ENCODE measurements around the gene ITGB8. TPM values are rescaled to one million over a fixed set of nuclear protein-coding genes. Genes with fewer than 3 reads are reported as not detected.

ITGB8 gene
- total and polyA plus RNA-seq, 12 donors, result 1.1 to 16.4 (median 6.3) TPM

DNA sequence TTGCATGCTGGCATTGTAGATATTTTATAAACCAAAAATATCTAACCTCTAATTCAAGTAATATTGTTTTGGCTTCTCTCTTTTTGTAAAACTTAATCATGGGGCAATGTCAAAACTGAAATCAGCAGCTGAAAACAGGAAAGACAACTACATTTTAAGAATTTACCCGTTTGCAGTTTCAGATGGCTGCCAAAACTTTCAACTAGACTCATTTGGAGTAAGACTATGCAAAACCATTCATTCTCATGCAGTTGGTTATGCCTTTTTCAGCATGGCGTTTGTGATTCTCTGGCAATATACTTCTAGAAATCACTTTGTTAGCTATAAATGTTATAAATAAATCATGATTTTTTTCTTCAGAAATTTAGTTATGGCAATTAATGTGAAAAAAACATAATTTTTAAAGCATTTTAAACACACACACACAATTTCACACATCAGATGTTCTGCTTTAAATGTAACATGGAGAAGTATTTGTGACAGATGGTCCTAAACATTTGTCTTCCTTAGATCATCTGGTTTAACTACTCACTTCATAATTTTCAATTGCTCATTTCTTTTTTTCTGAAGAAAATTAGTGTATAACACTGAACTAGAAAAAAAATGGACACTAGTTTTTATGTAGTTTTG is 116.4 kb downstream of the ITGB8 start:
- no peaks in the 10 kb centered on the region for H3K4me1 ChIP-seq (replicated peaks in 1 of 2)
- TF ChIP-seq, protein P1, sequence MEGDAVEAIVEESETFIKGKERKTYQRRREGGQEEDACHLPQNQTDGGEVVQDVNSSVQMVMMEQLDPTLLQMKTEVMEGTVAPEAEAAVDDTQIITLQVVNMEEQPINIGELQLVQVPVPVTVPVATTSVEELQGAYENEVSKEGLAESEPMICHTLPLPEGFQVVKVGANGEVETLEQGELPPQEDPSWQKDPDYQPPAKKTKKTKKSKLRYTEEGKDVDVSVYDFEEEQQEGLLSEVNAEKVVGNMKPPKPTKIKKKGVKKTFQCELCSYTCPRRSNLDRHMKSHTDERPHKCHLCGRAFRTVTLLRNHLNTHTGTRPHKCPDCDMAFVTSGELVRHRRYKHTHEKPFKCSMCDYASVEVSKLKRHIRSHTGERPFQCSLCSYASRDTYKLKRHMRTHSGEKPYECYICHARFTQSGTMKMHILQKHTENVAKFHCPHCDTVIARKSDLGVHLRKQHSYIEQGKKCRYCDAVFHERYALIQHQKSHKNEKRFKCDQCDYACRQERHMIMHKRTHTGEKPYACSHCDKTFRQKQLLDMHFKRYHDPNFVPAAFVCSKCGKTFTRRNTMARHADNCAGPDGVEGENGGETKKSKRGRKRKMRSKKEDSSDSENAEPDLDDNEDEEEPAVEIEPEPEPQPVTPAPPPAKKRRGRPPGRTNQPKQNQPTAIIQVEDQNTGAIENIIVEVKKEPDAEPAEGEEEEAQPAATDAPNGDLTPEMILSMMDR (IDR thresholded peaks at IDR 0.05), result no peak
- no peak for TF ChIP-seq POLR2A (IDR thresholded peaks at IDR 0.05)
- no peak for DNase-seq
- no peak overlapping the region for H3K27ac ChIP-seq
- no peaks in the 10 kb centered on the region for H3K9me3 ChIP-seq (replicated peaks in 1 of 3)
- H3K36me3 ChIP-seq (replicated peaks in 1 of 2), result no peaks in the 10 kb centered on the region
- no peaks in the 10 kb centered on the region for H3K27me3 ChIP-seq
- 33 to 45% (median 41%) methylated on average over 2 of the region's 2 CpGs for WGBS, 4 donors
- intact Hi-C loops (cut with DNase I), result loop anchor here in 1 of 2 donors (10.0 kb wide), 1 partner anchor 58 kb away; no protein-coding TSS in a partner anchor
- no peak overlapping the region for H3K4me3 ChIP-seq

DNA sequence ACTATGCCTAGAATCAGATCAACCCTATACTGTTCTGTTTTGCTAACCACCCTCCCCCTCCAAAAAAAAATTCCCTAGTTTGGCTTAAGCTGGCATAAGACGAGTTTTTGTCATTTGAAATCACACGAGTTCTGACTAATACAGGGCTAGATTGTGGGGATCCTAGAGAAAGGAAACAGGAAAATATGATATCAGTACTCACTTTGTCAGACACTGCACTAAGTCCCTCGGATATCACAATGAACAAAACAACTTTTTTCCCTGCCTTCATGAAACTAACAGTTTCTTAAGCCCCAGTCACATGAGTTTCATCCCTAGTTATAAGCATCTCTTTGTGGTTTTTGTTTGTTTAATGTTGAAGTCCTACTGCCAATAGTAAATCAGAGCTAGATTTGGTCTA is 118.5 kb downstream of the ITGB8 start:
- Histone ChIP-seq H3K9me3 (replicated peaks in 1 of 3) (no peaks in the 10 kb centered on the region), H3K27ac (no peak overlapping the region), H3K4me1 (replicated peaks in 1 of 2) (no peaks in the 10 kb centered on the region), H3K36me3 (replicated peaks in 1 of 2) (no peaks in the 10 kb centered on the region), H3K27me3 (no peaks in the 10 kb centered on the region), H3K4me3 (no peak overlapping the region)
- DNase-seq, result no peak
- 61 to 71% (median 62%) methylated on average over 3 of the region's 3 CpGs for WGBS, 4 donors
- TF ChIP-seq POLR2A (IDR thresholded peaks at IDR 0.05), result no peak
- TF ChIP-seq, protein P1 (IDR thresholded peaks at IDR 0.05), result no peak
- intact Hi-C loops (cut with DNase I), result loop anchor here in 1 of 2 donors (10.0 kb wide), 1 partner anchor 56 kb away; no protein-coding TSS in a partner anchor

DNA sequence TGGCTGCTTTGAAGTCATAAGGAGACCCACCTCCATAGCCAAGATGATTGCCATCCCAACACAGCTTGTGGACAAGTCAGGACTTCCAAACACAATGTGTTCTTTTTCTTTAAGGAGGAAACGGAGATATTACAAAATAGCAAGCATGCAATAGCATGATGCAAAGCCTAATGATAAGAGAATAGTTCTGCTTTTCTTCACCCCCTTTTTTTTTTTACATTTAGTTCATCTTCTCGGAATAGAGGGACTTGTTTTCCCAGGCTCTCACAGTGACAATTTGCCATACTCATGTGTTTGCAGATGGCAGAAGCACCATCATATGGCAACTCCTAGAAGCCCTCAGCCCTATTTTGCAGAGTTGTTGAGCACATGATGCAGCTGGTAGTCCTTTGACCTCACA is 119.8 kb downstream of the ITGB8 start:
- H3K27ac ChIP-seq, result no peak overlapping the region
- intact Hi-C loops (cut with DNase I), result no loop called here
- no peak for DNase-seq
- H3K4me3 ChIP-seq, result no peak overlapping the region
- no peaks in the 10 kb centered on the region for H3K9me3 ChIP-seq (replicated peaks in 1 of 3)
- TF ChIP-seq POLR2A (IDR thresholded peaks at IDR 0.05), result no peak
- TF ChIP-seq, protein P1 (IDR thresholded peaks at IDR 0.05), result no peak
- no peaks in the 10 kb centered on the region for H3K36me3 ChIP-seq (replicated peaks in 1 of 2)
- no peaks in the 10 kb centered on the region for H3K27me3 ChIP-seq
- WGBS, 4 donors, result 70 to 81% (median 75%) methylated on average over 2 of the region's 2 CpGs
- H3K4me1 ChIP-seq (replicated peaks in 1 of 2), result no peaks in the 10 kb centered on the region

DNA sequence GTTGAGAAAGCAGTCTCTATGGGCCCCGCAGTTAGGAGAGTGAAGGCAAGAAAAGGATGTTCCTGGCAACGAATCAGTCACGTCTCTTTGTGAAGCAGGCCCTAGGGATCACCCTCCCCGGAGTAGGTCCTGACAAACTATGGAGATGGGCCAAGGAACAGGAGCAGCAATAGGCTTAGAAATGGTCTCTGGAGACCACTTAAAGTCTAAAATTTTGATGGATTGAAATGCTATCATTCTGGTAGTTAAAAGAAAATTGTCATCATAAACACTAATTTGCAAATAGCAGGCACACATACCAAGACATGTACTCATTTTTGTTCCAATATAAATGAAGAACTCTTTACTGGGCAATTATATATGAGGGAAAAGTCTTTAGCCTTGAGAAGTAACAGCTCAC is 123.5 kb downstream of the ITGB8 start:
- no peaks in the 10 kb centered on the region for H3K27me3 ChIP-seq
- no peaks in the 10 kb centered on the region for H3K9me3 ChIP-seq (replicated peaks in 1 of 3)
- TF ChIP-seq, protein P1 (IDR thresholded peaks at IDR 0.05), result no peak
- TF ChIP-seq POLR2A (IDR thresholded peaks at IDR 0.05), result no peak
- no peak overlapping the region for H3K27ac ChIP-seq
- no peak overlapping the region for H3K4me3 ChIP-seq
- intact Hi-C loops (cut with DNase I), result no loop called here
- no peaks in the 10 kb centered on the region for H3K36me3 ChIP-seq (replicated peaks in 1 of 2)
- no peaks in the 10 kb centered on the region for H3K4me1 ChIP-seq (replicated peaks in 1 of 2)
- DNase-seq, result no peak
- 72 to 89% (median 83%) methylated on average over 4 of the region's 4 CpGs for WGBS, 4 donors
